G401 (cell line): ENCODE measurements around the gene SASH1. TPM values are rescaled to one million over a fixed set of nuclear protein-coding genes. Genes with fewer than 3 reads are reported as not detected.

Source experiments
- DNase-seq: peaks from one replicate; pipeline ENCODE4 v3.0.0-alpha.2; 2015; ENCODE audit warnings: low spot score
- in situ Hi-C: cut with HindIII; loops from 2 replicates; pipeline ENCODE4 v1.10.0; 2016; ENCODE audit warnings: low sequenced_read_pairs, mixed read lengths
- total RNA-seq: library from RNA; depleted of rRNA; stranded (reverse); fragments of >200 nt; shearing (Covaris generic); gene quantifications from 2 replicates; pipeline ENCODE4 v1.2.3, GENCODE V29; 2014

The SASH1 gene
- total RNA-seq, 1 experiment from 2014 or later, result 4.6 TPM

- in situ Hi-C loops, result no loop called here
- DNase-seq, result no peak
Measured at GRCh38 chr6:148525453-148525852, 182.8 kb downstream of the SASH1 start.

GRCh38 chr6:148526145-148526544 lies 183.5 kb downstream of the SASH1 start:
- no peak for DNase-seq
- in situ Hi-C loops, result no loop called here

- in situ Hi-C loops, result no loop called here
- no peak for DNase-seq
Measured at GRCh38 chr6:148528292-148528691, 185.7 kb downstream of the SASH1 start.

- no peak for DNase-seq
- in situ Hi-C loops, result no loop called here
Measured at GRCh38 chr6:148529010-148529409, 186.4 kb downstream of the SASH1 start.

- DNase-seq, result no peak
- in situ Hi-C loops, result no loop called here
Measured at GRCh38 chr6:148530394-148530953, 187.8 kb downstream of the SASH1 start.

GRCh38 chr6:148530976-148531375 lies 188.3 kb downstream of the SASH1 start:
- in situ Hi-C loops, result no loop called here
- no peak for DNase-seq

GRCh38 chr6:148532698-148533097 lies 190.1 kb downstream of the SASH1 start:
- in situ Hi-C loops, result no loop called here
- no peak for DNase-seq

GRCh38 chr6:148533309-148534107 lies 190.9 kb downstream of the SASH1 start:
- DNase-seq, result no peak
- in situ Hi-C loops, result no loop called here

GRCh38 chr6:148534871-148535270 lies 192.2 kb downstream of the SASH1 start:
- in situ Hi-C loops, result no loop called here

GRCh38 chr6:148535381-148535780 lies 192.7 kb downstream of the SASH1 start:
- in situ Hi-C loops, result no loop called here
- no peak for DNase-seq

More at GRCh38 chr6:148534871-148535270, 192.2 kb downstream of the SASH1 start:
- DNase-seq, result no peak

- DNase-seq, result no peak
- in situ Hi-C loops, result no loop called here
Measured at GRCh38 chr6:148535976-148536375, 193.3 kb downstream of the SASH1 start.

GRCh38 chr6:148538261-148539190 lies 195.9 kb downstream of the SASH1 start:
- no peak for DNase-seq
- in situ Hi-C loops, result no loop called here

- in situ Hi-C loops, result no loop called here
- DNase-seq, result no peak
Measured at GRCh38 chr6:148543540-148543939, 200.9 kb downstream of the SASH1 start.

- in situ Hi-C loops, result no loop called here
- DNase-seq, result no peak
Measured at GRCh38 chr6:148544421-148544820, 201.8 kb downstream of the SASH1 start.

- in situ Hi-C loops, result no loop called here
Measured at GRCh38 chr6:148545901-148546300, 203.3 kb downstream of the SASH1 start.

GRCh38 chr6:148547110-148547509 lies 204.5 kb downstream of the SASH1 start:
- in situ Hi-C loops, result no loop called here
- DNase-seq, result no peak

More at GRCh38 chr6:148545901-148546300, 203.3 kb downstream of the SASH1 start:
- DNase-seq, result no peak

- peak; percentile 27 for DNase-seq
Measured at GRCh38 chr6:148548065-148548748, 205.6 kb downstream of the SASH1 start.

GRCh38 chr6:148548749-148549140 lies 206.1 kb downstream of the SASH1 start:
- in situ Hi-C loops, result no loop called here
- DNase-seq, result no peak

More at GRCh38 chr6:148548065-148548748, 205.6 kb downstream of the SASH1 start:
- in situ Hi-C loops, result no loop called here

- no peak for DNase-seq
- in situ Hi-C loops, result no loop called here
Measured at GRCh38 chr6:148550569-148550968, 207.9 kb downstream of the SASH1 start.
